GM12801 (cell line): ENCODE measurements around the gene POFUT2.

ENCODE experiments used
- TF ChIP-seq, protein P1 (sequence below): IDR thresholded peaks from one replicate; pipeline ENCODE4 v1.5.1; 2011; ENCODE audit warnings: control low read depth; ENCODE audit not compliant: insufficient read length; ENCODE audit errors: extremely low read depth

Gene POFUT2

DNA sequence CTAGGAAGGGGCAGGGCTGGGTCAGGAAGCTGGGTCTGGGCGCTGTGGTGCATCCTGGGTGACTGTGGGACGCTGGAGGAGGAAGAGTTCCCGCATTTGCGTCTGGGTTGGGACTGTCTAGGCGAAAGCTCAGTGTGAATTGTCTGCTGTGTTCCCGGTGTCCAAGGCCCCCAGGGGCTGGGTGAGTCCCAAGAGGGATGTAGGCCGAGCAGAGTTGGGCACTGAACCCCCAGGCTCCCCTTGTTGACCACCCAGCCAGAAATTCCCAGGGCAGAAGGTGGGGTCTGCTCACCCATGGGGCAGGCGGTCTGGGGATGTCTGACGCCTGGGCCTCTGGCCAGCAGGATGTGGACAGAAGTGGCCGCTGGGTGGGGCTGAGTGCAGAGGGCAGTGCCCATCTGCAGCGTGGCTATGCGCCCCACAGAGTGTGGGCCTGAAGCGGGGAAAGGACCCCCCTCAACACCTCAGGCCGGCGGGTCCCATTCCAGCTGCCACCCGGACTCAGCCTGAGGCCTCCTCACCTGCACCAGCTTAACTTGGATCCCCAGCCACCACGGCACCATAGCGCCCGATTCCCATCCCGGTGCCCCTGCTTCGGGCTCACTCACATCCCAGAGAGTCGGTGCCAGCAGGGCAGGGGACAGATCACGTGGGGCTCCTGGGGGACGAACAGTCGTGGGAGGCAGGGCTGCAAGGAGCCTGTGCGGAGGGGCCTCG lies 37.0 kb upstream of the POFUT2 start:
- TF ChIP-seq, protein P1, sequence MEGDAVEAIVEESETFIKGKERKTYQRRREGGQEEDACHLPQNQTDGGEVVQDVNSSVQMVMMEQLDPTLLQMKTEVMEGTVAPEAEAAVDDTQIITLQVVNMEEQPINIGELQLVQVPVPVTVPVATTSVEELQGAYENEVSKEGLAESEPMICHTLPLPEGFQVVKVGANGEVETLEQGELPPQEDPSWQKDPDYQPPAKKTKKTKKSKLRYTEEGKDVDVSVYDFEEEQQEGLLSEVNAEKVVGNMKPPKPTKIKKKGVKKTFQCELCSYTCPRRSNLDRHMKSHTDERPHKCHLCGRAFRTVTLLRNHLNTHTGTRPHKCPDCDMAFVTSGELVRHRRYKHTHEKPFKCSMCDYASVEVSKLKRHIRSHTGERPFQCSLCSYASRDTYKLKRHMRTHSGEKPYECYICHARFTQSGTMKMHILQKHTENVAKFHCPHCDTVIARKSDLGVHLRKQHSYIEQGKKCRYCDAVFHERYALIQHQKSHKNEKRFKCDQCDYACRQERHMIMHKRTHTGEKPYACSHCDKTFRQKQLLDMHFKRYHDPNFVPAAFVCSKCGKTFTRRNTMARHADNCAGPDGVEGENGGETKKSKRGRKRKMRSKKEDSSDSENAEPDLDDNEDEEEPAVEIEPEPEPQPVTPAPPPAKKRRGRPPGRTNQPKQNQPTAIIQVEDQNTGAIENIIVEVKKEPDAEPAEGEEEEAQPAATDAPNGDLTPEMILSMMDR, result no peak

DNA sequence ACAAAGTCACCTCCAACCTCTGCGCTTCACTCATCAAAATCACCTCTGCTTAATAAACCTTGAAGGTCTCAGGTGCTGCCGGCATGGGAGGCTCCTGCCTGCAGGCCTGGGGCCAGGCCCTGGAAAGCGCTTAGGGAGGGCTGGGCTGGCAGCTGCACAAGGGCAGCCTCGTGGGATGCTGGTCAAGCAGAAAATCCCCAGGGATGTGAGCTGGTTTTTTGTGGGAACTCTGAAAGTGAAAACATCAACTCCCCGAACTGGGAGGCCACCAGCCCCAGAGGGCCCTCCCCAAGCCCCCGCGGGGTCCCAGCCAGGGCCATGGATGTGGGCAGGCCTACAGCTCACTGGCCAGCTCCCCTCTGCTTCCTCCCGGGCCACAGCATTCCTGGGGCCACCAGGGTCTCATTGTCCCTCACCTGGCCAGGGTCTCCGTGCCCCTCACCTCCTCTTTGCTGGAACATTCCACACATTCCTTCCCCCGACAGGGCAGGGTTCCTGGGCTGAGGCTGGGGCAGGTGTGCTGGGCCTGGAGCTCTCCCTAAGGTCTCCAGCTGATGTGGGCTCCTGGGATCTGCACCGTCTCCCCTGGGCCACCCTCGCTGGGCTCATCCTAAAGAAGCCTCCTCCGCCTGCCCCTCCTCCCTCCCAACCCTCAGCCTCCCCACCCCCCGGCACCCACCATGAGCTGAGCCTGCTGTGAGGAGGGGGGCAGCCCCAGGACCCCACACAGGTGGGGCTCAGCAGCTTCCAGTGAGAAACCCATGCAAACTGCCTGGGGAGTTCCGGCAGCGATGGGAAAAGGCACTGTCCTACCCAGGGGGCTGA lies 36.0 kb upstream of the POFUT2 start:
- TF ChIP-seq, protein P1, result no peak

DNA sequence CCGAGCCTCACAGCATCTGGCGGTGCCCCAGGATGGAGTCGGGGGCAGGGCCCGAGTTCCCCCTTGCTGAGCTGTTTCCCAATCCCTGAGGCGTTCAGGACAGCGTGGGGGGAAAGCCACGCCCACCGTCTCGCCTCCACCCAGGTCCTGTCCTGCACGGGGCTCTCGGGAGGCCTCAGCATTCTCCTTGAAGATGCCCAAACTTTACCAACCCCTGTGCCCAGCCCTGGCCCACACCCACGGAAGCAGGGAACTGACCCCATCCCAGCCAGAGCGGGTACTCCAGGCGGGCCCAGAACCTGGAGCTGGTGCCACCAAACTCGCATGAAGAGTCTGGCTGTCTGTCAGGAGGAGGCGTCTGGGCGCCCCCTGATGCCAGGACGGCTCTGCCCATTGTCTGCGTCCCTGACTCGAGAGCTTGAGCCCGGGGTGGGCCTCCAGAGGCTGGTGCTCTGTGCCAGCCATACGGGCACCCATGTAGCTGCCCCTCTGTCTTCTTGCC lies 35.3 kb upstream of the POFUT2 start:
- TF ChIP-seq, protein P1, result no peak

DNA sequence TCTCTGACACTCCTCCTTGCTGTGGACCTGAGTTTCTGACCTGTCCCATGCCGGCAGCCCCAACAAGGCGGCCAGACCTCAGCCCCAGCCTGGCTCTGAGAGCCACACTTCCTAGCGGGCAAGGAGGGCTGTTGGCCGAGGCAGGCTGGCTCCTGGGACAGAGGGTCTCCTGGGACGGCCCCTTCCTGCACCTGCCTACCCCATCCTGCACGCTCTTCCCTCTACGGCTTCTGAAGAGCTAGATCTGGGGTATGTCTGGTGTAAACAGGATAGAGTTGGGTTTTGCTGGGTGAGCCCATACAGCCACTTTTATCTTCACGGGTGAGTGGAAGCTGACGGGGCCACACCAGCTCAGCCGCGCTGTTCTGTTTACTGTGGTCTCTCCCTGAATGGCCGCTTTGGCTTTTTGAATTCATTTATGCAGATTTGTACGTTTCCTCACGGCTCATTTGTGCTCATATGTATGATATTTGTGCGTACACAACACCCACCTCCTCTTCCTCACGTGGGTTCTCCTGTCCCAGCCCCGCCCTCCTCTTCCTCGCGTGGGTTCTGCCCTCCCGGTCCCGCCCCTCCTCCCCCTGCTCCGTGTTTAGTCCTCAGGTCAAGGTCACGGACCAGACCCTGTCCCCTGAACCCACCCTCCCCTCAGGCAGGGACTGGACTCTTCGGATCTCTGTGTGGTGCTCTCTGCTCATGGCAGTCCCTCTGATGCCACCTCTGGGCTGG lies 34.7 kb upstream of the POFUT2 start:
- TF ChIP-seq, protein P1, result no peak

DNA sequence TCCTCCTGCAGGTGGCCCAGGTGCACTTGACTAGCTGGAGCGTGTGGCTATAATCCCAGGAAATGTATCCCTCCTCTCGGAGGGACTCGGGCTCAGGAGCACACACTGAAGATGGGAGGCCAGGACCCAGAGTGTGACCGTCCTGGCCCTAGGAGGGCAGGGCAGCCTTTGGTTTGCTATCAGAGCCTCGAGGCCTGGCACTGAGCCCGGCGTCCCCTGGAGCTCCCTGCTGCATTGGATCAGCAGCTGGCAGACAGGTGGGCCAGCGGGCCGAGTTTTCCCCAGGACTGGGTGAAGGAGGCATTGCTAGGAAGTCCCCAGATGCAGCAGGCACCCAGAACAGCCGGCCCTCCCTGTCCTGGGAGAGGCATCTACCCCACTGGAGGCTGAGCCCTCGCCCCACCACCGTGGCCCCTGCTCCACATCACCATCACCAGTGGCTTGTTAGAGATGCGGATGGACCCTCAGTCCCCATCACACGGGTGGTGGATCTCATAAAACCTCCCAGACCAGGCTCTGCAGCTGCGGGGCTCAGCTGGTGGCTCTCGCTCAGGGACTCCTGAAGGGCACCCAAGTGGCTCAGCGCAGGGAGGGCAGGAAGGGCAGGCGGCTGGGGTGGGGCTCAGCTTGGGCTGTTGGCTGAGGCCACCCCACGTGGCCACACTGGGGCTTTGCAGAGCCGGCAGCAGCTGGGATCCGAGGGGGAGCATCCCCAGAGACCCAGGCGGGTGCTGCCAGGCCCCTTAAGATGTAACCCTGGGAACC lies 32.7 kb upstream of the POFUT2 start:
- TF ChIP-seq, protein P1, result no peak

DNA sequence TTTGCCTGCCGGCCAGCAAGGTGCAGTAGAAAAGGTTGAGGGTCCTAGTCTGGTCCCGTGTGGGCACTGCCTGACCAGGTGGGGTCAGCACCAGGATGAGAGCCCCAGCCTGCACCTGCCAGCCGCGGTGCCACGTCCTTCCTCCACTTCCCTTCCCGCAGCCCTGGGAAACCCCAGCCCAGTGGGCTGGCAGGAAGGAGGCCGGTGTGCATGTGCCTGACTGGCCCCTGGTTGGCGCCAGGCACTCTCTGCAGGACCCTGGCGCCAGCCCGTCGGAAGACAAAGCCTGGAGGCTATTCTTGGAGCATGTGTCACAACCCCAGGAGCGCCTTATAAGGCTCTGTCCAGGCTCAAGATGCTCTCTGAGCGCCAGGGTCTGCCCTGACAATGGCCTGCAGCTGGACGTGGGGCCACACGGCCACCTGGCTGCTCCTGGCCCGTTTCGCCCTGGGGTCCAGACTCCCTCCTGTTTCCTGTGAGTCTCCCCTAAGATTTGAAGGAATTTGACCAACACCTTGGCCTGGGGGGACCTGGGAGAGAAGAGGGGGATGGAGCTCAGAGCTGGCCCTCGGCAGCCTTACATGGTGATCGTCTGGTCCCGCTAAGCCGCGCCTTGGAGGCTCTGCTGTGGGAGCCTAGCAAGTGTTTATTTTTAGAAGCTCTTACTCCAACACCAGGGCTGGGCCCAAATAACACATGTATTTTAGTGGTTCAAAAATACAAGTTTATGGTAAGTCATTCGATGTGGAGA lies 31.9 kb upstream of the POFUT2 start:
- TF ChIP-seq, protein P1, result no peak
